ENCODE data around the gene FKBP7. TPM values are rescaled to one million over a fixed set of nuclear protein-coding genes. Genes with fewer than 3 reads are reported as not detected.
A peak's percentile ranks its signal among the peaks of the same experiment; 100 is the strongest.

FKBP7 gene
- total and polyA plus RNA-seq, 2 of the 13 experiments (the other 11 are each of a cell fraction or from before 2014, with no cell fraction given), result 12.4 to 14.8 TPM

- TF ChIP-seq ZBTB34 (CRISPR knock-in tag; IDR thresholded peaks at IDR 0.05), result no peak
- no peak for TF ChIP-seq NFYC (CRISPR knock-in tag; IDR thresholded peaks at IDR 0.05)
- TF ChIP-seq ZNF572 (CRISPR knock-in tag; IDR thresholded peaks at IDR 0.05), result 0 out of 2 replicates have a peak, but pooled peaks have one; percentile 85
- peak; percentile 62; the same call in 1 of the 2 replicates for TF ChIP-seq GFI1 (CRISPR knock-in tag; IDR thresholded peaks at IDR 0.05; ENCODE audit: borderline replicate concordance)
- no peak for TF ChIP-seq ZNF503 (CRISPR knock-in tag; IDR thresholded peaks at IDR 0.05)
- no peak for TF ChIP-seq ZNF629 (CRISPR knock-in tag; conservative IDR thresholded peaks at IDR 0.05)
- no peak for TF ChIP-seq SP4 (CRISPR knock-in tag; IDR thresholded peaks at IDR 0.05)
- 0 out of 2 replicates have a peak, but pooled peaks have one; percentile 44 for TF ChIP-seq ZNF770 (CRISPR knock-in tag; IDR thresholded peaks at IDR 0.05)
- no peak for TF ChIP-seq ELK4 (CRISPR knock-in tag; IDR thresholded peaks at IDR 0.05; ENCODE audit: borderline replicate concordance)
- TF ChIP-seq ETV5 (CRISPR knock-in tag; IDR thresholded peaks at IDR 0.05; ENCODE audit: borderline replicate concordance), result no peak
- TF ChIP-seq ZNF674 (CRISPR knock-in tag; IDR thresholded peaks at IDR 0.05; ENCODE audit: low read depth), result 0 out of 2 replicates have a peak, but pooled peaks have one; percentile 1
- no peak for TF ChIP-seq ZBTB37 (CRISPR knock-in tag; IDR thresholded peaks at IDR 0.05)
- TF ChIP-seq ZSCAN9 (CRISPR knock-in tag; IDR thresholded peaks at IDR 0.05; ENCODE audit: borderline replicate concordance), result no peak
- no peak for TF ChIP-seq E2F2 (CRISPR knock-in tag; IDR thresholded peaks at IDR 0.05; ENCODE audit: borderline replicate concordance)
- TF ChIP-seq MLLT10 (CRISPR knock-in tag; IDR thresholded peaks at IDR 0.05), result no peak
- TF ChIP-seq POLR2AphosphoS5 (IDR thresholded peaks at IDR 0.05; ENCODE audit: low read depth, low read length), result no peak
- 0 out of 2 replicates have a peak, but pooled peaks have one; percentile 53 for TF ChIP-seq NFATC3 (CRISPR knock-in tag; IDR thresholded peaks at IDR 0.05)
- no peak for TF ChIP-seq FLYWCH1 (CRISPR knock-in tag; IDR thresholded peaks at IDR 0.05)
- no peak for TF ChIP-seq ZNF558 (CRISPR knock-in tag; IDR thresholded peaks at IDR 0.05; ENCODE audit: borderline replicate concordance)
- no peak for TF ChIP-seq HOXA7 (CRISPR knock-in tag; IDR thresholded peaks at IDR 0.05)
Measured at GRCh38 chr2:178449700-178450523, 28.5 kb downstream of the FKBP7 start (continued).
